Subcutaneous abdominal adipose tissue (tissue), 5 donors: ENCODE data around the gene AGER.
A peak's percentile ranks its signal among the peaks of the same experiment; 100 is the strongest.
"Not testable (repeated sequence)": the region's sequence is repeated elsewhere in the genome, so short reads cannot be mapped to it uniquely, and the experiment has no call there.

Experiments
- H3K27ac ChIP-seq: one replicate; pipeline ENCODE4 v1.7.0; 2013; ENCODE audit warnings: low read depth, mild to moderate bottlenecking, inconsistent platforms, low read length, moderate library complexity
- H3K27me3 ChIP-seq, 5 donors: one replicate each; pipeline ENCODE4 v1.7.0; 2013; ENCODE audit warnings: low read length in 5 of 5, inconsistent platforms in 1 of 5; ENCODE audit not compliant: control insufficient read depth in 5 of 5, insufficient read depth in 4 of 5
- H3K36me3 ChIP-seq, 5 donors: one replicate each; pipeline ENCODE4 v1.7.0; 2013; ENCODE audit warnings: low read length in 5 of 5; ENCODE audit not compliant: control insufficient read depth in 5 of 5, insufficient read depth in 5 of 5
- H3K4me1 ChIP-seq, 5 donors: one replicate each; pipeline ENCODE4 v1.7.0; 2013; ENCODE audit warnings: low read length in 5 of 5, mild to moderate bottlenecking in 3 of 5, moderate library complexity in 1 of 5; ENCODE audit not compliant: control insufficient read depth in 5 of 5, insufficient read depth in 5 of 5
- H3K4me3 ChIP-seq, 5 donors: one replicate each; pipeline ENCODE4 v1.7.0; 2013; ENCODE audit warnings: low read length in 5 of 5, low read depth in 1 of 5
- H3K9ac ChIP-seq, 5 donors: one replicate each; pipeline ENCODE4 v1.7.0; 2013; ENCODE audit warnings: low read length in 5 of 5, mild to moderate bottlenecking in 4 of 5, moderate library complexity in 3 of 5
- H3K9me3 ChIP-seq, 5 donors: one replicate each; pipeline ENCODE4 v1.7.0; 2013; ENCODE audit warnings: low read length in 5 of 5; ENCODE audit not compliant: control insufficient read depth in 5 of 5
- donor health status: healthy.
- donor health status: healthy.
- donor health status: healthy.
- donor health status: healthy.
- donor health status: healthy.

Gene AGER

DNA sequence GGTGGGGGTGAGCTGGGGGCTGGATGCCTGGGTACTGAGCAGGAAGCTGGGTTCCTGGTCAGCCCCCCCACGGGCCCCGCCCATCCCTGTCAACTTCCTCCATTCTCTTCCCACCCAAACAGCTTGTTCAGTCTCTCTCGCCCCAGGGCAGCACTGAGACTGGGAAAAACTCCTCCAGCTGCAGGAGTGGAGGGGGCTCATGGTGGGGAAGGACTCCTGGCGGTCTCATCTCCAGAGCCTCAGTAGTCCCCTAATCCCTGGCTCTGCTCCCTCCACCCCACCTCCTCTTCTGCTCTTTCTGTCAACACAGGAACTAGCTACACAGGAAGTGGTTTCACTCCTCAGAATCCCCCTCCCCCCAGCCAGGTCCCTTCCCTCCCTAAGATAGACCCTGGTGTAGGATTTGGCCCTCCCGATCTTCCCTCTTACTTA, 8.6 kb upstream of the AGER start, which contains the start of gene GPSM3:
TSS of gene GPSM3 (minus strand) at position 36 of the 432 bp plus-strand sequence. CDS start 130 bp downstream, outside the sequence.
- Histone ChIP-seq H3K4me1 (peaks cover 30 to 79% (median 66%) of the 10 kb centered on the region in 5 donors), H3K9ac (peak within 1 kb of the TSS in 4 of 5 donors; percentile 60 to 96 (median 70)), H3K4me3 (peak within 1 kb of the TSS; percentile 55 to 67 (median 66)), H3K27me3 (peaks cover 0 to 4% (median 0%) of the 10 kb centered on the region in 5 donors), H3K9me3 (no peaks in the 10 kb centered on the region), H3K36me3 (peaks cover 0 to 5% (median 3%) of the 10 kb centered on the region in 5 donors), H3K27ac (peak within 1 kb of the TSS; percentile 97)

DNA sequence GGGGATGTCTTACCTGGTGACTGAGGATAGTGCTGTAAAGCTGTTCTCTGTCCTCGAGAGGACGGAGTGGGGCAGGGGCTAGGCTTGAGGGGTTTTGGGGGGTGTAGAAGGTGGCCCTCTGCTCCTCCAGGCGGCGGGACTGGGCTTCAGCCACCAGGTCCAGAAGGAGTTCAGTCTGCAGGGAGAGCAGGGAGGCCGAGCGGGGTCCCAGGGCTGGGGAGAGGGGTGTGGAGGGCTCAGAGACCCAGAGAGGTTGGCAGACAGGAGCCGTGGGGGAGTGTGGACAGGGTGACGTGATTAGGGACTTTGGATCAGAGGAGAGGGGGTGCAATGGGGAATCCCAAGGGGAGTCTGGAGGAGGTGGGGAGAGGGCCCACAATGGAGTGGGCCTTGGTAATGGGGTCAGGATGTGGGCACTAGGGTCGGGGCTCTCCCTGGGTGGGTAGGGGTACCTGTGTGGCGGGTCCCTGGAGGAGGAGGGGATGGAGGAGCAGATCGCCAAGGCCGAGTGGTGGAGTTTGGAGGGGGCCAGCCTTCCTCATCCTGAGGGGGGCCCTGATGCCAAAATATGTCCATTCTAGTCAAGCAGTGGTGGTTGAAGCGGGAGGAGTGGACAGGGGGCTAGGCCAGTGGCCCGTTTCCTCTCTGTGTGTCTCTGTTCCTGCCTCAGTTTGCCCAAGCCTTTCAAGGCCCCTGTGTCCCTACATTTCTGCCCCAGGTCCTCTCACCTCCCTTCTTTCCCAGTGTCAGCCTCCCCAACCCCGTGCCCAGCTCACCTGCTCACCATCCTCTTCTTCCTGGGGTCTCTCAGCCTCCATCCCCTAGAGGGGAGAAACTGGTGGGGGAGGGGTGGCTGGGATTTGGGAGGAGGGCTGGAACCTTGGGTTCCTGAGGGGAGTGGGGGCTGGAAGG, 7.9 kb upstream of the AGER start:
- Histone ChIP-seq H3K9me3 (no peaks in the 10 kb centered on the region), H3K9ac (peak overlapping the region in 3 of 5 donors; percentile 60 to 96 (median 79)), H3K4me3 (peak overlapping the region; percentile 55 to 67 (median 58)), H3K27me3 (peaks cover 0 to 4% (median 0%) of the 10 kb centered on the region in 5 donors), H3K27ac (peak overlapping the region; percentile 97), H3K4me1 (peaks cover 28 to 79% (median 65%) of the 10 kb centered on the region in 5 donors), H3K36me3 (peaks cover 0 to 12% (median 10%) of the 10 kb centered on the region in 5 donors)

DNA sequence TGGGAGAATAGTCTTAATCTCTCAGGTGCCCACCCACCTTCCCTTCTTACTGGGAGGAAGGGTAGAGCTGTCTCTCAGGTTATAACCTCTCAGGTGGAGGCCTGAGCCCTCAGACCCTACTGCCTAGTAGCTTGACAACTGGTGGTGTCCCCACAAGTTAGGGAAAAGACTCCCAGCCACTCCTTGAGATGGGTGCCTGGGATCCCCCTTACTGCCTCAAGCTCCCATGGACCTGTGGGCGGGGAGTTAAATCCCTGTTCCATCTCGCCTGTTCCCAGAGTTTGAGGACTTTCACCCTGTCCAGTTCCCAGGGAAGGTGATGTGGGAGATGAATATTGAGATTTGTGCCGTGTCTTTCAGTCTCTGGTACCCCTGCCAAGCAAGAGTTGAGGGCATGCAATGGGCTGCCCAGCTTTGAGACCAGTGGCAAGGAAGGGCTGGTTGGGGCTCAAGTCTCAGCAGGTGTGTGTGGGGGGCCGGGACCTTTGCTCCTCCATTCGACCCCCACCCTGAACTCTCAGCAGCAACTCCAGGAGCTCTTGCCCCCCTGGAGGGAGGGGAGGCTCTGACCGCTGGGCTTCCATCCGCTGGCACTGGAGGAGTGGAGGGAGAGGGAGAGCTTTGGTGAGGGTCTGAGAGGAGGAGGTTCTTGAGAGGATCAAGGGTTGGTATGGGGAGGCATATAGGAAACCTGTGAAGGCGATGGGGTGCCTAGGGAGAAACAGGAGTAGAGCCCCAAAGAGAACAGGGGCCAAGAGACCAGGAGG, 7.0 kb upstream of the AGER start:
- Histone ChIP-seq H3K27ac (peak overlapping the region; percentile 97), H3K27me3 (peaks cover 0 to under 1% (median 0%) of the 10 kb centered on the region in 5 donors), H3K9ac (peak overlapping the region; percentile 73 to 96 (median 92)), H3K9me3 (no peaks in the 10 kb centered on the region), H3K4me3 (peak overlapping the region; percentile 43 to 77 (median 67)), H3K4me1 (peaks cover 22 to 79% (median 65%) of the 10 kb centered on the region in 5 donors), H3K36me3 (peaks cover 0 to 20% (median 16%) of the 10 kb centered on the region in 5 donors)

DNA sequence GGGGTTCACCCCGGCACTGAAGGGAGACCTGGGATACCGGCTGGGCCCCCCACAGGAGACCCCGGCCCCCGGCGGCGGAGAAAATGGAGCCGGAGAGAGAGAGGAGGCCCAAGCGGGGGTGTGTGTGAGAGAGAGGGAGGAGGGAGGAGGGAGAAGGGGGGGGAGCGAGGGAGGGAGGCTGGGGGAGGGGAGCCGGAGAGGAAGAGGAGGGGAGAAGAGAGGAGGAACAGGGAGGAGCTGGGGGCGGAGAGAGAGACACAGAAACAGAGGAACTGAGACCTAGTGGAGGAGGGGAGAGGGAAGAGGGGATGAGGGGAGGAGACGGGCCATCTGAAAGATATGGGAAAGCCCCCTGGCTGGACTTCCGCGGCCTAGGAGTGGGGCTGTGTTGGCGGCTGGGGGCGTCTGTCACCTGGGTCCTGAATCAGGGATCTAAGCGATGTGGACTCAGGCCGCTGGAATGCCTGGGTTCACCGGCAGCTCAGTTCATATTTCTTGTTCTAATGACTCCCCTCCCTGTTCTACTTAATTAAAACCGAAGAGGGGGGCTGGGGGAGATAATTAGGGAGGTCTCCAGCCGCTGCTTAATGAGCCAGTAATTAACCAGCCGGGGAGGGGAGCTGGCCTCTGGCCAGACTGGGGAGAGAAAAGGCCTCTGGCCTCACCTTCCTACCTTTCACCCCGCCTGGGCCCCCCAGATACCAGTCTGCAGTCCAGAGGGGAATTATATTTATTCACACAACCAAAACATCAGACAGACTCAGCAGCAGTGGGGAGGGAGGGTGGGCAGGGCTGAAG, 6.2 kb upstream of the AGER start, which contains the start of gene PBX2:
TSS of gene PBX2 (minus strand) at position 149 of the 798 bp plus-strand sequence. CDS start 287 bp downstream, outside the sequence.
- peak within 1 kb of the TSS; percentile 73 to 96 (median 92) for H3K9ac ChIP-seq
- peak within 1 kb of the TSS; percentile 97 for H3K27ac ChIP-seq
- H3K36me3 ChIP-seq = peaks cover 0 to 22% (median 16%) of the 10 kb centered on the region in 5 donors
- H3K9me3 ChIP-seq = no peaks in the 10 kb centered on the region
- no peaks in the 10 kb centered on the region for H3K27me3 ChIP-seq
- H3K4me3 ChIP-seq = peak within 1 kb of the TSS; percentile 62 to 77 (median 68)
- peaks cover 18 to 79% (median 65%) of the 10 kb centered on the region in 5 donors for H3K4me1 ChIP-seq

DNA sequence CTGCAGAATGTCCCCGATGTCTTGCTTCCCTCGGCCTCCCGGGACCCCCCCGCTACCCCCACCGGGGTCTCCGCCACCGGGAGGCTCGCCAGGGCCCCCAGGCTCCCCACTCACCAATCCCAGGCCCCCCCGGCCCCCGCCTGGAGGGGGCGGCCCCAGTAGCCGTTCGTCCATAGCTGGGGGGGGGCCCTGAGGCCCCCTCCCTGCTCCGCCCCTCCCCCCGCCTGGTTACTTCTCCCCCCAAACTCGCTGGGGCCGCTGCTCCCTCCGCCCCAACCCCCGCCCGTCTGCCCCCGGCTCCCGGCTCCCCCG, 5.6 kb upstream of the AGER start:
- Histone ChIP-seq H3K4me3 (peak overlapping the region; percentile 35 to 76 (median 68)), H3K9me3 (no peaks in the 10 kb centered on the region), H3K27ac (peak overlapping the region; percentile 97), H3K9ac (peak overlapping the region; percentile 73 to 87 (median 85)), H3K4me1 (peaks cover 13 to 73% (median 59%) of the 10 kb centered on the region in 5 donors), H3K36me3 (peaks cover 0 to 22% (median 16%) of the 10 kb centered on the region in 5 donors), H3K27me3 (no peaks in the 10 kb centered on the region)

DNA sequence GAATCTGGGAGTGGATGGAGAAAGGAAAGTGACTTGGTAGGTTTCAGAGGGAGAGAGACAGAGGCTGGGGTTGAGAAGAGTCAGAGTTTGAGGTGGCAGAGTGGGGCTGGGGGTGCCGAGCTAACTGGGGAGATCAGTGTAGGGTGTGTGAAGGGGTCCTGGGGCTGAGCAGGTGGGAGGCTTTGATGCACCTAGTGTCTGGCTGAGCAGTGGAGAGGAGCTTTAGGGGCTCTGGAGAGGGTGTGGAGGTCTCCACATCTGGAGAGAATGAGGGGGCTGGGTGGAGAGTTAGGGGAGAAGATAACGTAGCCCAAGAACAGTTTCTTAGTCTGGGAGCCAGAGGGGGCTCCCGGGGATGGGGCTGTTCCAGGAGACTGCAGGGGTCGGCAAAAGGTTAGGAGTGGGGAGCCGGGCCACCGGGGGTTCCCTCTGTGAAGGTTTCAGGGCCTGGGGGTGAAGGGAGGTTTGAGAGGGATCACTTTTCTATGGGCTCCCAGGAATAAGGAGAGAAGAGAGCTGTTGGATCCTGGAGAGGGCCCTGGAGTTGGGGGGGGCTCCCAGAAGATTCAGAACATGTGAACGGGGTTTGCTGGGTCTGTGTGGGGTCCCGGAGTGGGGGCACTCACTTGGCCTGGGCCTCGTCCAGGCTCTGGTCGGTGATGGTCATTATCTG, 5.2 kb upstream of the AGER start:
- H3K27me3 ChIP-seq = no peaks in the 10 kb centered on the region
- peaks cover 0 to 24% (median 16%) of the 10 kb centered on the region in 5 donors for H3K36me3 ChIP-seq
- no peaks in the 10 kb centered on the region for H3K9me3 ChIP-seq
- peak overlapping the region; percentile 73 to 87 (median 85) for H3K9ac ChIP-seq
- H3K4me3 ChIP-seq = peak overlapping the region; percentile 35 to 76 (median 68)
- peak overlapping the region; percentile 97 for H3K27ac ChIP-seq
- peaks cover 13 to 71% (median 54%) of the 10 kb centered on the region in 5 donors for H3K4me1 ChIP-seq

DNA sequence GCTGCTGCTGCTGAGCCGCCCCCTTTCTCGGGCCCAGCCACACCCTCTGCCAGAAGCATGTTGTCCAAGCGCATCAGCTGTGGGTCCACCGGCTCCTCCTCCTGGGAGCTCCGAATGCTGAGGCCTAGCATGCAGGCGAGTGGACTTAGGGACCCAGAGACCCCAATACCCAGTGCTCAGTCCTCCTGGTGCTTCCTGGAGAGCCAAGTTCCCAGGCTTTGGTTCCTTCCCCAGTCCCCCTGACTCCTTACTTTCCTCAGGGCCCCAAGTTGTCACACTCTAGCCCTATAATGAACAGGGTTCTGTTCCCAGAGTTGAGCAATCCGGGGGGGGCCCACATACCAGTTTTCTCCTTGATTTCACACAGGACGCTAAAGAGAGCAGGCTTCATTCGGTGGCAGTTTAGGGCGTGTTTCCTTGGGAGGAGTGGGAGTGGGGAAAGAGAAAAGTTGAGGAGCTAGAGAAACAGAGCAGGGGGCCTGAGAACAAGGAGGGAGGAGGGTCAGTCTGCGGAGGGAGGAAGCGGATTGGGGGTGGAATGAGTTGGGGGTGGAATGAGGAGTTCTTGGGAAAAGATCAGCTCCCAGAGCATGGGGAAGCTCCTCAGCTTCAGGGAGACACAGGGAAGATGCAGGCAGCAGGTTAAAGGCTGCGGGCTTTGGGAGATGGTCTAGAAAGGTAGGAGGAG, 4.5 kb upstream of the AGER start:
- no peaks in the 10 kb centered on the region for H3K9me3 ChIP-seq
- peak overlapping the region; percentile 35 to 76 (median 68) for H3K4me3 ChIP-seq
- peaks cover 13 to 76% (median 61%) of the 10 kb centered on the region in 5 donors for H3K4me1 ChIP-seq

DNA sequence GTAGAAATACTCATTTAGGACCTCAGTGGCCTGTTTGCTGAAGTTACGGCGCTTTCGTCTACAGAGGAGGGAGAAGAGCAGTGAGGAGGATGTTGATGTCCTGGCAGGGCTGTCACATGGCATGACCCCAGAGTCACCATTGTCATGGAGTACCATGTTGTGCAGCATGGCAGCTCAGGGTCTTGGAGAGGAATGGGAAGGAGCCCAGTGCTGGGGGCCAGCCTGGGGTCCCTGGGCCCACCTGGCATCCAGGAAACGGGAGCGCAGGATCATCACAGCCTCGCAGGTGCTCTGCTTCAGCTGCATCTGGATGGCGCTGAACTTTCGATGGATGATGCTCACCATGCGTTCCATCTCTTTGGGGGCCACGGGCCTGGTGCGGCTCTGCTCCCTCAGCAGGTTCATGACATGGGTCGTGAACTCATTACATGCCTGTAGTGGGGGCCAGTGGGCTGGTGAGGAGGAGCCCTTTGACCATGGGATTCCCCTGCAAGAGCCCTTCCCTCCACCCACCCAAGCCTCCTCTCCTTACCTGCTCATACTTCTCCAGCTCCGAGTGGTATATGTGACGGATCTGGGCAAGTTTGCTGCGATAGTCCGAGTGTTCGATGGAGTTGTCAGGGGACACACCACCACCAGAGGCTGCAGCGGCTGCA, 3.8 kb upstream of the AGER start:
- peaks cover 0 to 37% (median 23%) of the 10 kb centered on the region in 5 donors for H3K36me3 ChIP-seq
- peaks cover 13 to 77% (median 62%) of the 10 kb centered on the region in 5 donors for H3K4me1 ChIP-seq
- peak overlapping the region in 2 of 5 donors; percentile 67 to 68 for H3K4me3 ChIP-seq
- H3K9me3 ChIP-seq, H3K27me3 ChIP-seq: not testable (repeated sequence)
- H3K27ac ChIP-seq = peak overlapping the region; percentile 97
- H3K9ac ChIP-seq = peak overlapping the region in 2 of 5 donors; percentile 85 to 87

More for the DNA sequence above, 4.5 kb upstream of the AGER start:
- Histone ChIP-seq H3K27ac (peak overlapping the region; percentile 97), H3K9ac (peak overlapping the region; percentile 73 to 87 (median 85)), H3K27me3 (no peaks in the 10 kb centered on the region), H3K36me3 (peaks cover 0 to 31% (median 17%) of the 10 kb centered on the region in 5 donors)
